PC-9 (cell line): ENCODE measurements around the gene COA3. TPM values are rescaled to one million over a fixed set of nuclear protein-coding genes. Genes with fewer than 3 reads are reported as not detected.
A peak's percentile ranks its signal among the peaks of the same experiment; 100 is the strongest.

ENCODE experiments used
- BruUV-seq: library from RNA; stranded (reverse); fragments of 400-500 nt; replicated peaks from 2 replicates; lab custom pipeline; 2021; lab: Mats Ljungman, UMichigan
- CTCF ChIA-PET: fragments of 300-600 bp; sonication (Branson Sonifier 250); formaldehyde crosslinking; loops from one replicate; lab custom pipeline; 2022; ENCODE audit warnings: antibody characterized with exemption; lab: Charles Lee
- POLR2A ChIA-PET: fragments of 300-600 bp; sonication (Branson Sonifier 250); formaldehyde crosslinking; loops from one replicate; lab custom pipeline; 2022; ENCODE audit warnings: antibody characterized with exemption; ENCODE audit not compliant: unreplicated experiment; lab: Charles Lee
- DNase-seq, 2 experiments: peaks; one replicate each; pipeline versions ENCODE4 v3.0.0 to v3.0.0-alpha.2; 2015 to 2022; ENCODE audit warnings: mixed read lengths in 1 of 2
- H2AFZ ChIP-seq: fragments of 200-600 bp; sonication (generic); 2 replicates; pipeline ENCODE4 v1.8.1; 2017; ENCODE audit warnings: antibody characterized with exemption
- H3F3A ChIP-seq: fragments of 200-600 bp; sonication (generic); 2 replicates; pipeline ENCODE4 v1.8.1; 2017; ENCODE audit warnings: antibody characterized with exemption, mild to moderate bottlenecking, low read depth; ENCODE audit not compliant: insufficient read depth
- H3K27ac ChIP-seq: fragments of 200-600 bp; sonication (generic); 2 replicates; pipeline ENCODE4 v1.6.1; 2016; ENCODE audit warnings: mixed run types
- H3K27me3 ChIP-seq: fragments of 200-600 bp; sonication (generic); 2 replicates; pipeline ENCODE4 v1.6.1; 2016; ENCODE audit warnings: low read depth, mixed run types; ENCODE audit not compliant: insufficient read depth
- H3K36me3 ChIP-seq: fragments of 200-600 bp; sonication (generic); 2 replicates; pipeline ENCODE4 v1.6.1; 2016; ENCODE audit warnings: low read depth, mixed run types
- H3K4me1 ChIP-seq: fragments of 200-600 bp; sonication (generic); replicated peaks from 2 replicates; pipeline ENCODE4 v1.6.1; 2016; ENCODE audit warnings: mixed run types; ENCODE audit not compliant: insufficient read depth
- H3K4me2 ChIP-seq: fragments of 200-600 bp; sonication (generic); 2 replicates; pipeline ENCODE4 v1.6.1; 2017; ENCODE audit warnings: mixed run types
- H3K4me3 ChIP-seq: fragments of 200-600 bp; sonication (generic); 2 replicates; pipeline ENCODE4 v1.6.1; 2016; ENCODE audit warnings: mixed run types
- H3K79me2 ChIP-seq: fragments of 200-600 bp; sonication (generic); 2 replicates; pipeline ENCODE4 v1.6.1; 2017; ENCODE audit warnings: low read depth, mixed run types
- H3K9me2 ChIP-seq: fragments of 200-600 bp; sonication (generic); 2 replicates; pipeline ENCODE4 v1.8.1; 2017; ENCODE audit warnings: mild to moderate bottlenecking; ENCODE audit not compliant: insufficient read depth
- H3K9me3 ChIP-seq: fragments of 200-600 bp; sonication (generic); 2 replicates; pipeline ENCODE4 v1.8.1; 2016; ENCODE audit warnings: low read depth; ENCODE audit not compliant: insufficient read depth
- H4K20me1 ChIP-seq: fragments of 200-600 bp; sonication (generic); 2 replicates; pipeline ENCODE4 v1.8.1; 2017; ENCODE audit not compliant: insufficient read depth
- CTCF ChIP-seq: fragments of 200-600 bp; sonication (generic); conservative IDR thresholded peaks from 2 replicates; pipeline ENCODE4 v1.6.1; 2017; ENCODE audit warnings: mixed run types, antibody characterized with exemption, mild to moderate bottlenecking, moderate library complexity
- EZH2 ChIP-seq: fragments of 200-600 bp; sonication (generic); IDR thresholded peaks from 2 replicates; pipeline ENCODE4 v1.8.0; 2017; ENCODE audit warnings: antibody characterized with exemption, low read depth
- intact Hi-C: fragments of 100-400 bp; cut with micrococcal nuclease; formaldehyde crosslinking; loops from one replicate; pipeline ENCODE4 v1.10.0; 2022; ENCODE audit not compliant: unreplicated experiment
- total RNA-seq: library from RNA; stranded (reverse); gene quantifications from 2 replicates; pipeline ENCODE4 v1.2.3, GENCODE V29; 2021

COA3 gene
- total RNA-seq, 1 experiment from 2014 or later = 49.9 TPM

- POLR2A ChIA-PET = interaction anchor here (0.7 kb wide), 1 partner anchor 15 kb away, joined by 6 read pairs; the partner anchor contains the start of gene BECN1
- H3K4me1 ChIP-seq = no peaks in the 10 kb centered on the region
- no peak overlapping the region for H3K27ac ChIP-seq
- CTCF ChIA-PET = interaction anchor here (0.5 kb wide), 1 partner anchor 66 kb away, joined by 3 read pairs; no protein-coding TSS in a partner anchor
- H2AFZ ChIP-seq = no peak overlapping the region
- intact Hi-C loops = no loop called here
- H3K4me2 ChIP-seq = no peak overlapping the region
- H3K9me3 ChIP-seq = no peaks in the 10 kb centered on the region
- H3K9me2 ChIP-seq = no peaks in the 10 kb centered on the region
- peaks cover 12% of the 10 kb centered on the region; the same call in 1 of the 2 replicates for H3F3A ChIP-seq
- DNase-seq = no peak
- no peaks in the 10 kb centered on the region for H4K20me1 ChIP-seq
- TF ChIP-seq CTCF (no peak), EZH2 (no peak)
- no peak overlapping the region for H3K4me3 ChIP-seq
- no TSS peak for BruUV-seq
- H3K36me3 ChIP-seq = peaks cover 10% of the 10 kb centered on the region; the same call in 1 of the 2 replicates
- H3K27me3 ChIP-seq = no peaks in the 10 kb centered on the region
- no peaks in the 10 kb centered on the region for H3K79me2 ChIP-seq
Observed at GRCh38 chr17:42809250-42809649, 10.7 kb upstream of the COA3 start.

- POLR2A ChIA-PET = no interaction called here
- TF ChIP-seq CTCF = no peak
- no peak for TF ChIP-seq EZH2
Observed at GRCh38 chr17:42806249-42806648, 7.7 kb upstream of the COA3 start.

GRCh38 chr17:42804918-42805367 lies 6.4 kb upstream of the COA3 start:
- no TSS peak for BruUV-seq
- Histone ChIP-seq H3F3A (peaks cover 7% of the 10 kb centered on the region; the same call in 1 of the 2 replicates), H3K36me3 (0 out of 2 replicates have a peak, but pooled peaks cover under 1% of the 10 kb centered on the region), H3K4me3 (no peak overlapping the region), H3K27ac (no peak overlapping the region), H3K79me2 (no peaks in the 10 kb centered on the region), H2AFZ (no peak overlapping the region), H4K20me1 (no peaks in the 10 kb centered on the region), H3K27me3 (no peaks in the 10 kb centered on the region), H3K4me2 (no peak overlapping the region), H3K9me2 (no peaks in the 10 kb centered on the region), H3K9me3 (no peaks in the 10 kb centered on the region), H3K4me1 (no peaks in the 10 kb centered on the region)
- ChIA-PET CTCF (no interaction called here), POLR2A (no interaction called here)
- intact Hi-C loops = no loop called here
- no peak for TF ChIP-seq CTCF
- no peak for TF ChIP-seq EZH2
- peak in 1 of 2 experiments; percentile 79 for DNase-seq

More at GRCh38 chr17:42806249-42806648, 7.7 kb upstream of the COA3 start:
- Histone ChIP-seq H3K9me2 (no peaks in the 10 kb centered on the region), H3K27ac (no peak overlapping the region), H2AFZ (no peak overlapping the region), H3K27me3 (no peaks in the 10 kb centered on the region), H3K4me1 (no peaks in the 10 kb centered on the region), H3F3A (peaks cover 12% of the 10 kb centered on the region; the same call in 1 of the 2 replicates), H3K79me2 (no peaks in the 10 kb centered on the region), H3K36me3 (0 out of 2 replicates have a peak, but pooled peaks cover 10% of the 10 kb centered on the region), H3K4me3 (no peak overlapping the region), H4K20me1 (no peaks in the 10 kb centered on the region), H3K9me3 (no peaks in the 10 kb centered on the region), H3K4me2 (no peak overlapping the region)
- CTCF ChIA-PET = no interaction called here
- intact Hi-C loops = no loop called here
- DNase-seq = no peak
- no TSS peak for BruUV-seq
